Mesenchymal stem cell (in vitro differentiated cells and primary cell): ENCODE measurements around the gene SFTPA2.
"Not testable (repeated sequence)": the region's sequence is repeated elsewhere in the genome, so short reads cannot be mapped to it uniquely, and the experiment has no call there.

Experiments used
- DNase-seq: peaks from one replicate; pipeline ENCODE4 v3.0.0-alpha.2; 2013
- H2AFZ ChIP-seq: one replicate; pipeline ENCODE4 v1.6.1; 2013; ENCODE audit warnings: low read depth, mild to moderate bottlenecking, control low read depth, inconsistent platforms, low read length, moderate library complexity
- H2AK5ac ChIP-seq: 2 replicates; pipeline ENCODE4 v1.6.1; 2013; ENCODE audit warnings: low read length, moderate library complexity, mild to moderate bottlenecking, inconsistent platforms; ENCODE audit not compliant: severe bottlenecking
- H2BK120ac ChIP-seq: one replicate; pipeline ENCODE4 v1.6.1; 2013; ENCODE audit warnings: low read depth, mild to moderate bottlenecking, inconsistent platforms, low read length, moderate library complexity
- H2BK12ac ChIP-seq, 2 experiments: one replicate each; pipeline ENCODE4 v1.6.1; 2013; ENCODE audit warnings: inconsistent platforms in 2 of 2, low read length in 2 of 2, mild to moderate bottlenecking in 2 of 2, moderate library complexity in 2 of 2, control low read depth in 1 of 2
- H2BK15ac ChIP-seq: one replicate; pipeline ENCODE4 v1.6.1; 2013; ENCODE audit warnings: mild to moderate bottlenecking, low read depth, inconsistent platforms; ENCODE audit not compliant: poor library complexity, severe bottlenecking
- H2BK5ac ChIP-seq: 2 replicates; pipeline ENCODE4 v1.6.1; 2013; ENCODE audit warnings: low read depth, mild to moderate bottlenecking, low read length, control low read depth, inconsistent platforms; ENCODE audit not compliant: poor library complexity, severe bottlenecking
- H3K14ac ChIP-seq, 2 experiments: one replicate each; pipeline ENCODE4 v1.6.1; 2013; ENCODE audit warnings: inconsistent platforms in 2 of 2, low read length in 2 of 2, control low read depth in 1 of 2, mild to moderate bottlenecking in 1 of 2, moderate library complexity in 1 of 2
- H3K18ac ChIP-seq, 2 experiments: one replicate each; pipeline ENCODE4 v1.6.1; 2013; ENCODE audit warnings: inconsistent platforms in 2 of 2, low read length in 2 of 2, control low read depth in 1 of 2, low read depth in 1 of 2, mild to moderate bottlenecking in 1 of 2
- H3K23ac ChIP-seq, 2 experiments: one replicate each; pipeline ENCODE4 v1.6.1; 2013; ENCODE audit warnings: inconsistent platforms in 2 of 2, low read length in 2 of 2, mild to moderate bottlenecking in 2 of 2, moderate library complexity in 2 of 2, control low read depth in 1 of 2
- H3K27ac ChIP-seq: 2 replicates; pipeline ENCODE4 v1.5.1; 2013; ENCODE audit warnings: mild to moderate bottlenecking, moderate library complexity, low read length, control low read depth, inconsistent platforms; ENCODE audit not compliant: poor library complexity, severe bottlenecking
- H3K27me3 ChIP-seq, 2 experiments: 2 replicates each; pipeline versions ENCODE4 v1.6.1 to v1.7.0; 2013; ENCODE audit warnings: low read length in 2 of 2, mild to moderate bottlenecking in 2 of 2, moderate library complexity in 2 of 2, control low read depth in 1 of 2, inconsistent platforms in 1 of 2; ENCODE audit not compliant: control insufficient read depth in 1 of 2, insufficient read depth in 1 of 2
- H3K36me3 ChIP-seq, 2 experiments: 2 replicates each; pipeline versions ENCODE4 v1.6.1 to v1.7.0; 2013; ENCODE audit warnings: low read length in 2 of 2, control low read depth in 1 of 2, inconsistent platforms in 1 of 2, low read depth in 1 of 2, mild to moderate bottlenecking in 1 of 2; ENCODE audit not compliant: insufficient read depth in 2 of 2, control insufficient read depth in 1 of 2
- H3K4ac ChIP-seq, 2 experiments: one replicate each; pipeline ENCODE4 v1.6.1; 2013; ENCODE audit warnings: inconsistent platforms in 2 of 2, low read length in 2 of 2, mild to moderate bottlenecking in 2 of 2, moderate library complexity in 2 of 2, control low read depth in 1 of 2, low read depth in 1 of 2
- H3K4me1 ChIP-seq: 2 replicates; pipeline ENCODE4 v1.6.1; 2013; ENCODE audit warnings: low read depth, low read length, control low read depth; ENCODE audit not compliant: control insufficient read depth, insufficient read depth
- H3K4me2 ChIP-seq: 2 replicates; pipeline ENCODE4 v1.6.1; 2013; ENCODE audit warnings: low read length, mild to moderate bottlenecking, inconsistent platforms; ENCODE audit not compliant: poor library complexity, severe bottlenecking
- H3K4me3 ChIP-seq, 2 experiments: 2 replicates each; pipeline versions ENCODE4 v1.5.1 to v1.7.0; 2013; ENCODE audit warnings: low read length in 2 of 2, mild to moderate bottlenecking in 2 of 2, control low read depth in 1 of 2, low read depth in 1 of 2; ENCODE audit not compliant: insufficient read depth in 1 of 2
- H3K79me1 ChIP-seq: replicated peaks from 2 replicates; pipeline ENCODE4 v1.6.1; 2013; ENCODE audit warnings: mild to moderate bottlenecking, control low read depth, low read length, inconsistent platforms; ENCODE audit not compliant: poor library complexity, severe bottlenecking
- H3K9ac ChIP-seq: 2 replicates; pipeline ENCODE4 v1.7.0; 2013; ENCODE audit warnings: mild to moderate bottlenecking, low read length, moderate library complexity
- H3K9me3 ChIP-seq: 2 replicates; pipeline ENCODE4 v1.7.0; 2013; ENCODE audit warnings: mild to moderate bottlenecking, low read length; ENCODE audit not compliant: control insufficient read depth
- H4K8ac ChIP-seq: one replicate; pipeline ENCODE4 v1.6.1; 2013; ENCODE audit warnings: inconsistent platforms, mild to moderate bottlenecking, low read length, moderate library complexity
- H4K91ac ChIP-seq: one replicate; pipeline ENCODE4 v1.6.1; 2013; ENCODE audit warnings: mild to moderate bottlenecking, low read length, inconsistent platforms
- whole genome bisulfite sequencing: methylation state at CpG from one replicate; pipeline ENCODE4 v1.1.7; 2013; ENCODE audit warnings: mixed read lengths; 5-methylcytosine and 5-hydroxymethylcytosine counted together

SFTPA2 gene

DNA sequence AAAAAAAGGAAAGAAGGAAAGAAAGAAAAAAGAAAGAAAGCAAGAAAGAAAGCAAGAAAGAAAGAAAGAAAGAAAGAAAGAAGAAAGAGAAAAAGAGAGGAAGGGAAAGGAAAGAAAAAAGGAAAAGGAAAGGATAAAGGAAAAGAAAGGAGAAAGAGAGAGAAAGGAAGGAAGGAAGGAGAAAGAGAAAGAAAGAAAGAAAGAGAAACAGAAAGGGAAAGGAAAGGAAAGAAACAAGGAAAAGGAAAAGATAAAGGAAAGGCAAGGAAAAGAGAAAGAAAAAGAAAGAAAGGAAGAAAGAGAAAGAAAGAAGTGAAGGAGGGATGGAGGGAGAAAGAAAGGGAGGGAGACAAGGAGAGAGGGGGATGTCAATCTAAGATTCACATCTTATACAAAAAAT is 20.8 kb upstream of the SFTPA2 start:
- Histone ChIP-seq H3K4me3 (no peak overlapping the region), H3K18ac (no peak overlapping the region), H3K4me2 (no peak overlapping the region), H3K4me1 (no peaks in the 10 kb centered on the region), H2AK5ac (no peak overlapping the region), H2BK12ac (no peak overlapping the region), H3K27me3 (peaks cover 13 to 24% of the 10 kb centered on the region in 2 experiments), H2AFZ (no peak overlapping the region), H4K8ac (no peak overlapping the region), H3K36me3 (no peaks in the 10 kb centered on the region), H2BK5ac (no peak overlapping the region), H3K23ac (no peak overlapping the region), H3K9ac (no peak overlapping the region), H2BK120ac (no peak overlapping the region), H4K91ac (no peak overlapping the region), H3K4ac (no peak overlapping the region), H3K9me3 (no peaks in the 10 kb centered on the region), H3K14ac (no peak overlapping the region), H2BK15ac (no peak overlapping the region), H3K79me1 (no peaks in the 10 kb centered on the region), H3K27ac (no peak overlapping the region)
- DNase-seq: no peak

GRCh38 chr10:79579361-79579760 is 19.2 kb upstream of the SFTPA2 start:
- no peak overlapping the region for H2AK5ac ChIP-seq
- peaks cover 7% of the 10 kb centered on the region in 2 experiments for H3K27me3 ChIP-seq
- no peak overlapping the region for H3K27ac ChIP-seq
- DNase-seq: no peak
- no peaks in the 10 kb centered on the region for H3K36me3 ChIP-seq
- H2BK120ac ChIP-seq: no peak overlapping the region
- H2BK15ac ChIP-seq: no peak overlapping the region
- no peak overlapping the region for H2BK12ac ChIP-seq
- no peak overlapping the region for H3K18ac ChIP-seq
- no peak overlapping the region for H3K14ac ChIP-seq
- H3K9me3 ChIP-seq: no peaks in the 10 kb centered on the region
- H3K4me2 ChIP-seq: no peak overlapping the region
- no peak overlapping the region for H3K4me3 ChIP-seq
- WGBS: no CpG with 5 or more reads among the region's 2 CpGs
- no peaks in the 10 kb centered on the region for H3K79me1 ChIP-seq
- no peak overlapping the region for H4K91ac ChIP-seq
- H3K23ac ChIP-seq: no peak overlapping the region
- H2AFZ ChIP-seq: no peak overlapping the region
- H4K8ac ChIP-seq: no peak overlapping the region
- H3K9ac ChIP-seq: no peak overlapping the region
- H3K4me1 ChIP-seq: no peaks in the 10 kb centered on the region
- H3K4ac ChIP-seq: no peak overlapping the region
- H2BK5ac ChIP-seq: no peak overlapping the region

DNA sequence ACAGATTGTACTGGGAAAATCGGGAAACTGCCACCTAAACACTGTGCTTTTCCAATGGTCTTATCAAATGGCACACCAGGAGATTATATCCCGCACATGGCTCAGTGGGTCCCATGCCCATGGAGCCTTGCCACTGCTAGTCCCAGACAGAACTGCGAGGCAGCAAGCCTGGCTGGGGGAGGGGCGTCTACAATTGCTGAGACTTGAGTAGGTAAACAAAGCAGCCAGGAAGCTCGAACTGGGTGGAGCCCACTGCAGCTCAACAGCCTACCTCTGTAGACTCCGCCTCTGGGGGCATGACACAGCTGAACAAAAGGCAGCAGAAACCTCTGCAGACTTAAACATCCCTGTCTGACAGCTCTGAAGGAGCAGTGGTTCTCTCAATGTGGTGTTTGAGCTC is 10.4 kb upstream of the SFTPA2 start:
- WGBS: 66% methylated on average over 6 of the region's 6 CpGs
- not testable (repeated sequence) for H3K9me3 ChIP-seq, H2AK5ac ChIP-seq, H2BK120ac ChIP-seq, H2BK15ac ChIP-seq, H4K8ac ChIP-seq, H3K18ac ChIP-seq, H3K36me3 ChIP-seq, H3K4me3 ChIP-seq, H3K9ac ChIP-seq, H3K27ac ChIP-seq, H3K14ac ChIP-seq, H3K4me2 ChIP-seq, H3K4me1 ChIP-seq, H3K23ac ChIP-seq, H3K79me1 ChIP-seq, H2AFZ ChIP-seq, DNase-seq, H2BK5ac ChIP-seq, H3K4ac ChIP-seq, H2BK12ac ChIP-seq, H4K91ac ChIP-seq
- H3K27me3 ChIP-seq: peaks cover 0 to 25% of the 10 kb centered on the region in 2 experiments

GRCh38 chr10:79563426-79563825 is 3.2 kb upstream of the SFTPA2 start:
- no peak overlapping the region for H3K14ac ChIP-seq
- 58% methylated on average over 4 of the region's 4 CpGs for WGBS
- no peak overlapping the region for H2AFZ ChIP-seq
- H2BK12ac ChIP-seq: no peak overlapping the region
- no peak overlapping the region for H2BK15ac ChIP-seq
- H3K4me2 ChIP-seq: no peak overlapping the region
- no peak overlapping the region for H4K8ac ChIP-seq
- no peak overlapping the region for H3K4ac ChIP-seq
- H3K4me1 ChIP-seq: peaks cover 3% of the 10 kb centered on the region
- no peak overlapping the region for H3K23ac ChIP-seq
- no peaks in the 10 kb centered on the region for H3K79me1 ChIP-seq
- no peak overlapping the region for H2BK120ac ChIP-seq
- no peak for DNase-seq
- no peak overlapping the region for H2BK5ac ChIP-seq
- no peak overlapping the region for H3K27ac ChIP-seq
- H3K9me3 ChIP-seq: no peaks in the 10 kb centered on the region
- no peak overlapping the region for H4K91ac ChIP-seq
- no peak overlapping the region for H2AK5ac ChIP-seq
- H3K9ac ChIP-seq: no peak overlapping the region
- H3K4me3 ChIP-seq: no peak overlapping the region
- no peaks in the 10 kb centered on the region for H3K36me3 ChIP-seq
- H3K18ac ChIP-seq: no peak overlapping the region
- peaks cover 11 to 53% of the 10 kb centered on the region in 2 experiments for H3K27me3 ChIP-seq
